H4 (cell line): Measurements from ENCODE around the gene PYGB. TPM values are rescaled to one million over a fixed set of nuclear protein-coding genes. Genes with fewer than 3 reads are reported as not detected.
"Not testable (repeated sequence)": the region's sequence is repeated elsewhere in the genome, so short reads cannot be mapped to it uniquely, and the experiment has no call there.

Experiments
- DNase-seq: peaks from one replicate; pipeline ENCODE4 v3.0.0-alpha.2; 2015; ENCODE audit warnings: low spot score
- total RNA-seq: library from RNA; depleted of rRNA; stranded (reverse); fragments of >200 nt; shearing (Covaris generic); gene quantifications from 2 replicates; pipeline ENCODE4 v1.2.3, GENCODE V29; 2014

The PYGB gene
- total RNA-seq, 1 experiment from 2014 or later: 39.4 TPM

DNA sequence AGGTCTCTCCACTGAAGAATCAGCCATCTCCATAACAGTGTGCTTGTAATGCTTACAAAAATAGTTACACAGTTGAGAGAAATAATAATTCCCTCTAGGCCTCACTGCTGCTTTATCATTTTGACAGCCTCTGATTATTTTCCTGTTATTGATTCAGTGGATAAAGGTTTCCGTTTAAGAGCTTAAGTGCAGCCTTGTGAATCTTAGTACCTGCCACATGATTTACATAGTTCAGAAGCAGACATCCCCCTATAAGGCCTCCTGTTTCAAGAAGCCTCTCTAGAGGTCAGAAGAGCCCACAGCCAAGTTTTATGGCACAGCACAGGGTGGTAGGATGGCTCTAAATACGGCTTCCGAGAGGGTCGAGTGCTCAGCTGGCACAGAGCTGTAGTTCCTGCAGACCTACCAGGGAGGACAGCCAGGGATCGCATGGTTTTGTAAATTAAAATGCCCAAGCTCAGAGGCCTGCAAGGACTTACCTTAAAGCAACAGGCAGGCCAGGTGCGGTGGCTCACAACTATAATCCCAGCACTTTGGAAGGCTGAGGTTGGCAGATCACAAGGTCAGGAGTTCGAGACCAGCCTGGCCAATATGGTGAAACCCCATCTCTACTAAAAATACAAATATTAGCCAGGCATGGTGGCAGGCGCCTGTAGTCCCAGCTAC lies 17.6 kb upstream of the PYGB start:
- DNase-seq: no peak

DNA sequence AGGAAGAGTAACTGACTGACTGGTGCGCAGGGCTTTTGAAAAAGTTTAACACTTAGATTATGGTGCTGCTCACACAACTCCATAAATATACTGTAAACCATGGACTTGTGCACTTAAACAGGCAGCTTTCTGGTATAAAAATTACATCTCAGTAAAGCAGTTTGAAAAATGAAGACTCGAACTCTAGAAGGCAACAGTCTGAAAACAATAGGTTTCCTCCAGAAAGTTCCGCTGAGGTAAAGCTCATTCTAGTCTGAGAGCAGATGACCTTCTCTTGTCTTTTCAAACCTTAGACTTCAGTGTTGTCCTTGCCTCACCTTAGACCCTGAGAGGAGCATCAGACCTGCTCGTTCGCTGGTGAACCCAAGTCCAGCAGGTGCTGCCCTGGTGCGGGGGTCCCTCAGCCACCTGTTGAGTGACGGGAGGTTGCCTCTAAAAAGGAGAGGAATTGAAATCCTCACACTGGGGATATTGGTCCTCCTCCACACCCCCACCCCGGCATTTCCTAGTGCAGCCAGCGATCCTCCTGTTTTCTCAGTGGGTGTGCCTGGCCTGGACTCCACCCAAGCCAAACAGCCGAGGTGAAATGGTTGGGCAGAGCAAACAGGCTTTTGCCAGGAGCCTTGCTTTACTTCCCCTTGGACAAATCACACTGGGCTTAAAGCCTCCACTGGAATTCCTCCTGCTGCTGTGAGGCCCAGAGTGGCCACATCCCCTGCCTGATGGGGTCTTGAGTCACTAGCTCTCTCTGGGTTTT lies 14.7 kb upstream of the PYGB start:
- DNase-seq: peak; percentile 61

DNA sequence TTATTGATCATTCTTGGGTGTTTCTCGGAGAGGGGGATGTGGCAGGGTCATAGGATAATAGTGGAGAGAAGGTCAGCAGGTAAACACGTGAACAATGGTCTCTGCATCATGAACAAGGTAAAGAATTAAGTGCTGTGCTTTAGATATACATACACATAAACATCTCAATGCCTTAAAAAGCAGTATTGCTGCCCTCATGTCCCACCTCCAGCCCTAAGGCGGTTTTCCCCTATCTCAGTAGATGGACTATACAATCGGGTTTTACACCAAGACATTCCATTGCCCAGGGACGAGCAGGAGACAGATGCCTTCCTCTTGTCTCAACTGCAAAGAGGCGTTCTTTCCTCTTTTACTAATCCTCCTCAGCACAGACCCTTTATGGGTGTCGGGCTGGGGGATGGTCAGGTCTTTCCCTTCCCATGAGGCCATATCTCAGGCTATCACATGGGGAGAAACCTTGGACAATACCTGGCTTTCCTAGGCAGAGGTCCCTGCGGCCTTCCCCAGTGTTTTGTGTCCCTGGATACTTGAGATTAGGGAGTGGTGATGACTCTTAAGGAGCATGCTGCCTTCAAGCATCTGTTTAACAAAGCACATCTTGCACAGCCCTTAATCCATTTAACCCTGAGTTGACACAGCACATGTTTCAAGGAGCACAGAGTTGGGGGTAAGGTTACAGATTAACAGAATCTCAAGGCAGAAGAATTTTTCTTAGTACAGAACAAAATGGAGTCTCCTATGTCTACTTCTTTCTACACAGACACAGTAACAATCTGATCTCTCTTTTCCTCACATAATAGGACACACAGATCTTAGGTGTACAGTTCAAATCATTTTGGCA lies 13.7 kb upstream of the PYGB start:
- not testable (repeated sequence) for DNase-seq

DNA sequence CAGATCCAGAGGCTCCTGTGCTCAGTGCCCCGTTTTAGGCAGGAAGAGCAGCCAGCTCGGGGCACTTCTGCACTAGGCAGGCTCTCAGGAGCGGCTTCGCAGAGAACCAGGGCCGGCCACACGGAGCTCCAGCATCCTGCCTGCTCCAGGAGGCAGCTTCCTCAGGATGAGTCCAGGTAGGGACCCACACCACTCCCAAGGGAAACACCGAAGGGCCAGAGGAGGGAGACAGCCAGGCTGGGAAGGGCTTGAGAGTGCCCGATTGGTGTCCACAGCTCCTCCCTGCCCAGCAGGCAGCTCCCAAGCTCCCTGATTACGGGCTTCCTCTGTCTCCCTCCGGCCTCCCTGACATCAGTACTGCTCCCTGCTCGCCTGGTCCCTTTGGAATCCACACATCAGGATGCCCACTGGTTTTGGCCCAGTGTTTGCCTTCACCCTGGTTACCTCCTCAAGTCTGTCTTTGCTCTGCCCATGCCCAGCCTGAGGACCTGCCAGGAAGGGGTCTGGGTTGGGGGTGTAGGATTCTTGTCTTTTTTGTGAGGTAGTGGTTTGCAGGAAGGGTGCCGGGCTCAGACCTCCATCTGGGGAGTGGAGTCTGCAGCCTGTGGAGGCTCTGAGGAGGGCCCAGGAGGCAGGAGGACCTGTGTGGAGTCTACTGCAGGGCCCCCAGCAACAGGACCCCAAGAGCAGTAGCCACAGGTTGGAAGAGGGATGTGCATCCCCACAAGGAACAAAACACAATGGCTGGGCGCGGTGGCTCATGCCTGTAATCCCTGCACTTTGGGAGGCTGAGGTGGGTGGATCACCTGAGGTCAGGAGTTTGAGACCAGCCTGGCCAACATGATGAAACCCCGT lies 11.2 kb upstream of the PYGB start:
- no peak for DNase-seq

DNA sequence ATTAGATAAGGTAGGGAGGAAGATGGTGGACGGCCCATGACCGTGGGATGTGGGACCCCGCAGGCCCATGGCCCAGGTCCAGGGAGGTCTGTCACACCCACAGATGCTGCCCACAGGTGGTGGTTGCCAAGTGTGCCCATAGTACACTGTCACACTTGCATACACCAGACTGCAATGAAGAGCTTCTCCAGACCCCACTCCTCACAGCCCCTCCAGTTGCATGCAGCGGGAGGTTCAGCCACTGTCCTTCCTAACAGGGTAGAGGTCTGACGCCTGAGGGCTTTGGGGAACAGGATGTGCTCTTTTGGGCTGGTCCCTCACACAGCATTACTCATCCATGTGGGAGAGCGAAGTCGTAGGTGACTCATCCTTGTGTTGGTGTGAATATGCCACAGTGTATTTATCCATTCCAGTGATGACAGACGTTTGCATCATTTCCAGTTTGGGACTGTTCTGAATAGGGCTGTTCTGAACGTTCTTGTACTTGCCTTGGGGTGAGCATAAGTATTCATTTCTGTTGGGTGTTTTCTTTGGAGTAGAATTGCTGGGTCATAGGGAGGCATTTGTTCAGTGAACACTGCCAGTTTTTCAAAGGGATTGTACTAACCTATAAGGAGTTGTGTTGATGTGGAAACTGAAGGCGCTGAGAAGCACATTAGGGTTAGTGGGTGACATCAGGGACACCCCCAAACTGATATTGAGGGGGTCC lies 10.1 kb upstream of the PYGB start:
- DNase-seq: peak; percentile 99

DNA sequence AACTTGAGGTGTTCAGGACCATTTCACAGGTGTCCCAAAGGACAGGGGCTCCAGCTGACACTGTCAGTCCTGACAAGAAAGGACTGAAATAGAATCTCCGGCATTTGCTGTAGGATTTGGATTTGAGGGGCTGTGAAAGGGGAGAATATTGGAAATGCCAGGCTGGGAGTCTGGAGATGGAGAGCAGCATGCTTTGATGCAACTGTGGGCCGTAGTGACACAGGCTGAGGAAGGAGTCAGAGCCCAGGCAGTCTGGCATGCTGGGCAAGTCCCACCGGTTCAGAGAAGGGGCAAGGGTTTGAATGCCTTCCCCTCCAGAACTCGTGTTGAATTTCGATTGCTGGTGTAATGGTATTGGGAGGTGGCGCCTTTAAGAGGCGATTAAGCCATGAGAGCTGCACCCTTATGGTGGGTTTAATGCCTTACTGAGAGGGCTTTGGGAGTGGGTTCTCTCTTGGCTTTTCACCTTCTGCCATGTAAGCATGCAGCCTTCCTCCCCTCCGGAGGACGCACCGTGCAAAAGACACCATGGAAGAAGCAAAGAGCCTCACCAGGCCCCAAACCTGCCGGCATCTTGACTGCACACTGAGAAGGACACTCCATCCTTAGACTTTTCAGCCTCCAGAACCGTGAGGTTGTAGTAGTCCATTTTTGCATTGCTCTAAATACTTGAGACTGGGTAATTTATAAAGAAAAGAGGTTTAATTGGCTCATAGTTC lies 9.4 kb upstream of the PYGB start:
- no peak for DNase-seq

DNA sequence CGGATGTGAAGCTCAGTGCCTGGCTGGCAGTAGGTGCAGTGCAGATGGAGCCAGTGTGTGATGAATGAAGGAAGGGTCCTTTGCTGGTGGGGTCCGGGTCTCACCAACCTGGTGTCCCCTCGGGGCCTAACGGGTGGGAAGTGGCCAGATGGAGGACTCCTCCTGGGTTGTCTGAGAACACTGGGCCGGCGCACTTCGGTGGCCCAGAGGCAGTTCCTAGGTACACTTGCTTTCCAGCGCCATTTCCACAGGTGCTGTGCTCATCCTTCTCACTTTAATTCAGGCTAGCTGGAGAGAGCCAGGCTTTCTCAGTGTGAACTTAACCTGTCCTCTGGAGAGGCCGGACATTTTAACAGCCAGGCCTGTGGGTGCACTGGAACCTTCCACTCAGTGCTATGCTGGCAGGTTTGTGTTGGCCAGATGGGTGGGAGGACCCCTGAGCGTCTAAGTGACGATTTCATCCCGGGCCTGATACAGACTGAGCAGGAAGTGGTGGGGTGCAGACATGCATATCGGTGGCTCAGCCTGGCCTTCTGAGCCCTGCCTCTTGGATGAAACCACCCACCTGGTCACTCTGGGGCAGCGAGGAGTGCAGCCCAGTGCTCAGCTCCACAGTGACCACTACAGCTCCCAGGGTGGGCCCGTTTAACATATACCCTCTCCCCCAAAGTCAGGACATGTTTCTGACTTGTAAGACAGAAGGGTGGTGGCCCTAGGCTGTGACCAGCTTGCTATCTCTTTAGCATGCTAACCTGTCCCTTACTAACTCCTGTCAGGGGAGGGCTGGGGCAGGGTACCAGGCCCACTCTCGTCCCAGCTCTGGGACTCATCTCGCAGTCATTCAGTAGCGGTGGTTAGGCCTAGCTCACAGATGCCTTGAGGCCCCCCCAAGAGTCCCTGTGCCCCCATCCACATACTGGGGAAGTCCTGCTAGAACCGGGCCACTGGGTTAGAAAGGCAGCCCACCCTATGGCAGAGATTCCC lies 8.2 kb upstream of the PYGB start:
- DNase-seq: no peak

DNA sequence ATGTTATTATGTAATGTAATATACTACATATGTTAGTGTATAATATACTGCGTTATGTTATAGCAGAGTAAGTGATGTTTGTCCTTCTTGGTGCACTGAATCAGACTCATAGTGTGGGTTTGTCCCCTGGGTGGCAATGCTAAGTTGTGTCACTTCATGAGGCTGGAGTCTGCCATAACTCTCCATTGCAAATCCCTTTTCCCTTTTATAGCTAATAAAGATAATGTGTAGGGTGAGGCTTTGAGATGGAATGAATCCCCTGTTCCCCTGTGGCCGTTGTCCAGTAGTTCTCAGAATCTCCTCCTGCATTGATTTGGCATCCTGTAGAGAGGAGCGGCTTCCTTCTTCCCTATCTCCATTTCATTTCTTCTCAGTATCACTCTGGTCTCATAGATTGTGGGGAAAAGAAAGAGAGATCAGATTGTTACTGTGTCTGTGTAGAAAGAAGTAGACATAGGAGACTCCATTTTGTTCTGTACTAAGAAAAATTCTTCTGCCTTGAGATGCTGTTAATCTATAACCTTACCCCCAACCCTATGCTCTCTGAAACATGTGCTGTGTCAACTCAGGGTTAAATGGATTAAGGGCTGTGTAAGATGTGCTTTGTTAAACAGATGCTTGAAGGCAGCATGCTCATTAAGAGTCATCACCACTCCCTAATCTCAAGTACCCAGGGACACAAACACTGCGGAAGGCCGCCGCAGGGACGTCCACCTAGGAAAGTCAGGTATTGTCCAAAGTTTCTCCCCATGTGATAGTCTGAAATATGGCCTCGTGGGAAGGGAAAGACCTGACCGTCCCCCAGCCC lies 6.8 kb upstream of the PYGB start:
- DNase-seq: not testable (repeated sequence)

DNA sequence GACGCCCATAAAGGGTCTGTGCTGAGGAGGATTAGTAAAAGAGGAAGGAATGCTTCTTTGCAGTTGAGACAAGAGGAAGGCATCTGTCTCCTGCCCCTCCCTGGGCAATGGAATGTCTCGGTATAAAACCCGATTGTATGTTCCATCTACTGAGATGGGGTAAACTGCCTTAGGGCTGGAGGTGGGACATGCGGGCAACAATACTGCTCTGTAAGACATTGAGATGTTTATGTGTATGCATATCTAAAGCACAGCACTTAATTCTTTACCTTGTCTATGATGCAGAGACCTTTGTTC lies 6.3 kb upstream of the PYGB start:
- not testable (repeated sequence) for DNase-seq

DNA sequence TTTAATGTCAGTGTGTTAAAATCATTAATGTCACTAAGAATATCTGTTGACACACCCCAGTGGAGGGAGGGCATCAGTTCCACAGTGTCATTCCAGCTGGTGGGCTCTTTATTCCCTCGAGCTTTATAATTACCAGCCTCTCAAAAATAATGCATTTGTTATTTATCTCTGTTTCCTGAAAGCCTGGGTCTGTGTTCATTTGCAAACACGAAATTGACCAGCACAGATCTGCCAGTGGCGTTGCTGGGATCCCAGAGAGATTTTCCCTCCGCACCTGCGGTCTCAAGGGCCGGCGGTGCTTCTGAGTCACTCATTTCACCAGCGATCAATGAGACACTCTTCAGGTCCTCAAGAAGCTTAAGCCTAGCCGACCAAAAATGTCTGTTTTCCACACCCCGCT lies 5.7 kb upstream of the PYGB start:
- DNase-seq: no peak

DNA sequence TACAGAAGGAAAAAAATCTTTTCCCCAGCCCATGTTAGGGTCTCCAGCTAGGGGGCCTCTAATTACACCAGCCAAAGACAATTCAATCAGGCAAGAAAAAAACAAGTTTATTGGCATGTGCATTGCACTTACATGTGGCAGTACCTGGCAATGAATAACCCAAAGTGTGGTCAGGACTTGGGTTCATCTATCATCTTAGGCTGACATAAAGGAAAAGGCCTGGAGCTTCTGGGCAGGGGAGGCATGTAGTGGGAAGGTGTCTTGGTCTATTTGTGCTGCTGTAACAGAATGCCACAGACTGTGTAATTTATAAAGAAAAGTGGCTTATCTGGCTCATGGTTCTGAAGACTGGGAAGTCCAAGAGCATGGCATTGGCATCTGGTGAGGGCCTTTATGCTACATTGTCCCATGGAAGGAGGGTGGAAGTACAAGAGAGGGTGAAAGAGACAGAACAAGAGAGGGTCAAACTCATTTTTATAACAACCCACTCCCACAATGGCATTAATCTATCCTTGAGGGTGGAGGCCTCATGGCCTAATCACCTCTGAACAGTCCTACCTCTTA lies 4.4 kb upstream of the PYGB start:
- DNase-seq: no peak

DNA sequence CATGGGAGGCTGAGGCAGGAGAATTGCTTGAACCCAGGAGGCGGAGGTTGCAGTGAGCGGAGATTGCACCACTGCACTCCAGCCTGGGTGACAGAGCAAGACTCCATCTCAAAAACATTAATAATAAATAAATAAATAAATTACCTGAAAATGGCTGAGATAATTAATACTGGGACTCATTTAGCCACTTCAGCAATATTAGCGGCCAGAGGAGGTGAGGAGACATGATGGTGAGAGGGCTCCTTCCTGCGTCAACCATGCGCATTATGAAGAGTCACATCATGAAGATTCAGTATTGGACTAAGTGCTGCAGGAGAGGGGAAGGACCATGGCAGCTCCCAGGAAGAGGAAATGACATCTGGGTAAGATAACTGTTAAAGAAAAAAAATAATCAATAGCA lies 2.9 kb upstream of the PYGB start:
- DNase-seq: no peak

DNA sequence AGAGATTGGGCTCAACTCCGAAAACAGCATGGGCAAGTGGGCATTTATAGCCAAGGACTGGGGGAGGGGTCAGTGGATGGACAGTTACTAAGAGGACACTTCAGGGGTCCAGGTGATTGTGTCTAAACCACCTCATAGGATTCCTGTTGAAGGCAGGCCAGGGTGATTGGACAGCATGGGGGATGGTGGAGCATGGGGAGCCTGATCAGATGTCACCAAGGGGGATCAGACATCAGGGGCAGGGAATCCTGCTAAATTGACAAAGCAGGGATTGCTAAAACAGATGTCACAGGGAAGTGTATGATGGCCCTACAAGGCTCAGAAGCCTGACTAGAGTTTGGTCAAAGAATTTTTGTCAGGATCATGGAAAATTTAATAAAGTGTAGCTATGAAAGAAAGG lies 2.4 kb upstream of the PYGB start:
- DNase-seq: no peak

DNA sequence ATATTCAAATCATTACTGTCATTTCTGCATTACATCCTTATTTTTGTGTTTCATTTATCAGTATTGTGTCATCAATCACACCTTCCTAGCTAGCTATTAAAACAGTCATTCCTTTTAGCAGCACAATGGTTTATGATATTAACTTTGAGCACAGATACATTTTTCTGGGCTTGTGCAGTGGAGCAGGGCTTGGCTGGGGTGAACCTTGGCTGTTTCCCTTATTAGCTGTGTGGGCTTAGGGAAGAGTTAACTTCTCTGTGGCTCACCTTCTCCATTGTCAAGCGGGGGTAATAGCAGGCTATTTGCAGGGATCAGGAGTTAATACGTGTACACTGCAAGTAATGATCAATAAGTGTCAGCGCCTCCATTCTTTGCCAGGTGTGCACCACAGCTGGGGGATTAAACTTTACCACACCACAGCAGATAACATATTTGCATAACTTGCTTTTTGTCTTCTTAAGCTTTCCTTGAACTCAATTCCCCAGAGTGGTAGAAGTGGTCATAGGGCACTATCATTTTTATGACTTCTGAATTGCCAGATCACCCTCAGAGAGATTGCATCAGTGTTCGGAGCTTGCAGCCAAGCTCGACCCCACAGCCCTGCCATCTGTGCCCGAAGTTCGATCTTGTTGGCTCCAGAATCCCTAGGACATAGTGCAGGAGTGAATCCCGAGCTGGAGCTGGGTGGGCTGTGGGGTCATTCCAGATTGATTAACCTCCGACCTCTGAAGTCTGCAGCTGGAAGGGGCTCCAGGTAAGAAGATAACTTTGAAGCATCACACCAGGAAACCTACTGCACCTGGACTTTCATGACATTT lies 1.5 kb upstream of the PYGB start:
- DNase-seq: no peak

DNA sequence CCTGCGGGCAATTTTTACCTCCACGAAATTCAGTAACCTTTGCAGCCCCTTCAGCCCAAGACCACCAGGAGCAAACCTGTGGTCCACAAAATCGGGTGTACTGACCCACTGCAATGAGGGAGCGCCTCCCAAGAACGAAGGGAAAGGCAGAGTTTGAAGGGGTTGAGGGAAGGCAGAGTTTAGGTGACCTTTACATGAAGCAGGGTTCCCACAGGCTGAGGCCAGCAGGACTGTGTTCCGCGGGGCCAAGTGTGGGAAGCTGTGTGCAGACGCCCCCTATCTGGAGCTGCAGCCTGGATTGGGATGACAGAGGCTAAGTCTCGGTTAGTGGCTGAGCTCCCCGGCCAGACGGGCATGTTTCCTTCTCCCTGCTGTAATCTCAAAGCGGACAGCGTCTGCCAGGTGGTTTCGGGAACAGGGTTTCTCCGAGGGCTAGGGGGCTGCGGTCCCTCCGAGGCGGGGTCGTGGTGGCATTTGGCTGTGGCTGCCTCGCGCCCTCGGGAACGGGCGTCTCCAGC lies 826 bp upstream of the PYGB start:
- peak; percentile 45 for DNase-seq

DNA sequence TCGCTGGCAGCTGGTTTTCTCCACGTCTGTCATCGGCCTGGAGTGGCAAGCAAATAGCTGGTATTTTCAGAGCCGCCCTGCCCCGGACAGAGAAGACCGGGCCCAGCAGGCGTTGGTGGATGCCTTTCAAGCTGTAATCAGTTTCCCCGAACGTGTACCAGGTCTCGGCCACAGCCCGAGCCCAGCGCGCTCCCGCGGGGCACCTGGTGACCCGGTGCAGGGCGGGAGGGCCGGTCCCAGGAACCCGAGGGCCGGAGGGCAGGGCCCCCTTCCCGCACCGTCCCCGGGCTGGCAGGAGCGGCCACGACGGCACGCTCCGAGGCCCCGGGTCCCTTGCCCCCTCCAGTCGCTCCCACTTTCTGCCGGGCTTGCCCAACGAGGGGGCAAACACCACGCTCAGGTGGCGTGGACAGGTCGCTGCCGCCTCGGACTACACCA lies 348 bp upstream of the PYGB start:
- DNase-seq: no peak

DNA sequence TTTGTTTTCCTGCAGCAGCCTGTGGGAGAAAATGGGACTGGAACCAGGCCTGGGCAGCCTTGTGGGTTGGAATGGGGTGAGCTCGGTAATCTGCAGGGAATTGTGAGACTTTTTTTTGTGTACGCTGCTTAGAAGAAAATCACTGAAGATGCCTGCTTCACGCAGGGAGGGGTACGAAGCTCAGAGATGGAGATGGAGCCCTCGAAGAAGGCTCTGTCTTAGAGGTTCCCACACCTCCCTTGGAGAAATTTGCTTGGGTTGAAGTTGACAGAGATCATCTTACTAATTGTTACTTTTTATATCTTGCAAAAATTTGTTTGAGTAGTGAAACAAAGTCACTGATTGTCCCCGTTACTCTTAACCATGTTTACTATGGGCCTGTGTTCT lies 894 bp downstream of the PYGB start:
- no peak for DNase-seq
